HUES6 (cell line): Measurements from ENCODE around the gene LAMA2.
"Not testable (repeated sequence)": the region's sequence is repeated elsewhere in the genome, so short reads cannot be mapped to it uniquely, and the experiment has no call there.

Source experiments
- H3K27ac ChIP-seq: 2 replicates; pipeline ENCODE4 v1.7.0; 2013; ENCODE audit warnings: low read depth, mild to moderate bottlenecking, low read length, inconsistent platforms
- H3K27me3 ChIP-seq: 2 replicates; pipeline ENCODE4 v1.6.1; 2013; ENCODE audit warnings: low read length; ENCODE audit not compliant: control insufficient read depth, insufficient read depth
- H3K36me3 ChIP-seq: 2 replicates; pipeline ENCODE4 v1.6.1; 2013; ENCODE audit warnings: low read length; ENCODE audit not compliant: control insufficient read depth, insufficient read depth
- H3K4me1 ChIP-seq: 2 replicates; pipeline ENCODE4 v1.6.1; 2013; ENCODE audit warnings: low read length; ENCODE audit not compliant: control insufficient read depth, insufficient read depth
- H3K4me3 ChIP-seq: 2 replicates; pipeline ENCODE4 v1.5.1; 2013; ENCODE audit warnings: low read depth, low read length
- H3K9ac ChIP-seq: one replicate; pipeline ENCODE4 v1.6.1; 2013; ENCODE audit warnings: mild to moderate bottlenecking, low read length
- H3K9me3 ChIP-seq: 2 replicates; pipeline ENCODE4 v1.6.1; 2013; ENCODE audit warnings: low read depth, low read length; ENCODE audit not compliant: control insufficient read depth, insufficient read depth

The LAMA2 gene

DNA sequence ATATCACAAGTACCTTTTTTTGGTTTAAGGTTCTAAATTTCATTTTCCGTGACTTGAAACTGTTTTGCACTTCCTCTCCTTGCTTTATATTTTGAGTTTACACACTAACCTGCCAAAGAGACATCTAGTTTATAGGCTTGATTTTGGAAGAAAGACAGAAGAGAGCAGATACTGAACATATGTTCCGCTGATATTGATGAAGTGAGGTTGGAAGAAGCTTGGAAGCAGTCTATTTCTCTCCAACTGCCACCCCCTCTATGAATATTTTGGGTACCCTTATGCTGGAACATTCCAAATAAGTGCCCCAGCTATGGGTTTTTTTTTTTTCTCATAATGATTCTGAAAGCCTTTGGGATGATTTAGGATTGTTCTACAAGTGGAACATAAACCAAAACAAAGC, 150.6 kb downstream of the LAMA2 start:
- no peaks in the 10 kb centered on the region for H3K9me3 ChIP-seq
- no peak overlapping the region for H3K9ac ChIP-seq
- H3K27me3 ChIP-seq, result peaks cover 6% of the 10 kb centered on the region; the same call in 1 of the 2 replicates
- H3K4me3 ChIP-seq, result no peak overlapping the region
- H3K27ac ChIP-seq, result no peak overlapping the region
- H3K36me3 ChIP-seq, result no peaks in the 10 kb centered on the region
- peaks cover 13% of the 10 kb centered on the region for H3K4me1 ChIP-seq

DNA sequence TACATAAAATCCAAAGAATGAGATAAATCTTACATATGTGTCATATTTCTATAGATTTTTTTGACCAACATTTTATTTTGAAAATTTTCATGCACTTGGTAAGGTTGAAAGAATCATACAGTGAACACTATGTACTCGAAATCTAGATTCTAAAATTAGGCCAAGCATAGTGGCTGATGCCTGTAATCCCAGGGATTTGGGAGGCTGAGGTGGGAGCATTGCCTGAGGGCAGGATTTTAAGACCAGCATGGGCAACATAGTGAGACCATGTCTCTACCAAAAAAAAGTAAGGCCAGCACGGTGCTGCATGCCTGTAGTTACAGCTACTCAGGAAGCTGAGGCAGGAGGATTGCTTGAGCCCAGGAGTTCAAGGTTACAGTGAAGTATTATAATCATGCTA, 158.6 kb downstream of the LAMA2 start:
- H3K4me1 ChIP-seq, result no peaks in the 10 kb centered on the region
- no peaks in the 10 kb centered on the region for H3K27me3 ChIP-seq
- peaks cover 4% of the 10 kb centered on the region; the same call in 1 of the 2 replicates for H3K9me3 ChIP-seq
- no peaks in the 10 kb centered on the region for H3K36me3 ChIP-seq
- no peak overlapping the region for H3K9ac ChIP-seq
- H3K4me3 ChIP-seq, result no peak overlapping the region
- no peak overlapping the region for H3K27ac ChIP-seq

DNA sequence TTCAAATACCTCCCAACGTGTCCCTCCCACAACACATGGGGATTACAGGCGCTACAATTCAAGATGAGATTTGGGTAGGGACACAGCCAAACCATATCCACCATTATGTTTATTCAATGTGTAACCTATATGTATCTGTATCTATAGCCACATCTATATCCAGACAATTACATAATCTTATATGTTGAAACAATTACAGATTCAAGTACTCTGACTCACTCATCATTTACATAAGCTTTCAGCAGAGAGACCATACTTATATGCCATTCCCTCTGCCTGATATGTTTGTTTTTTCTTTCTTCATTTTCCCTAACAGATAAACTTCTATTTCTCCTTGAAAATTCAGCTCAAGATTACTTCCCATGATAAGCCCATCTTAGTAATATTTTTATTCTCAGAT, 163.6 kb downstream of the LAMA2 start:
- Histone ChIP-seq H3K27me3 (no peaks in the 10 kb centered on the region), H3K36me3 (no peaks in the 10 kb centered on the region), H3K9me3 (peaks cover 4% of the 10 kb centered on the region; the same call in 1 of the 2 replicates), H3K27ac (no peak overlapping the region), H3K9ac (no peak overlapping the region), H3K4me3 (no peak overlapping the region), H3K4me1 (peaks cover 4% of the 10 kb centered on the region; the same call in 1 of the 2 replicates)

DNA sequence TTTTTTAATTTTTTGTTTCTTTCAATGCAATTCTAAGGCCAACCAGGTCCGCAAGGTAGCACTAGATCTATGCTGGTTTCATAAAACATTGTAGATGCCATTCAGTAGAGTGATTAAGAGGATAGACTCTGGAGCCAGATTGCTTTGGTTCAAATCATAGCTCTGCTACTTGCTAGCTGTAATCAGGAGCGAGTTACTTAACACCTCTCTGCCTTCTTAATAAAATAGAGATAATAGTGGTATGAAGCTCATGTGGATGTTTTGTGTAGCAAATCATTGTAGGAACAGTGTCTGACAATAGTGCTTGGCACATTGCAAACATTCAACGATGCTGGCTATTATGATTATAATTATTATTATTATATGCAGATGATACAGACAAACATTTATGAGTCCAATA, 164.9 kb downstream of the LAMA2 start:
- no peaks in the 10 kb centered on the region for H3K36me3 ChIP-seq
- peaks cover 4% of the 10 kb centered on the region; the same call in 1 of the 2 replicates for H3K9me3 ChIP-seq
- no peak overlapping the region for H3K4me3 ChIP-seq
- H3K27ac ChIP-seq, result no peak overlapping the region
- H3K9ac ChIP-seq, result no peak overlapping the region
- H3K27me3 ChIP-seq, result no peaks in the 10 kb centered on the region
- H3K4me1 ChIP-seq, result peaks cover 4% of the 10 kb centered on the region; the same call in 1 of the 2 replicates

- no peak overlapping the region for H3K9ac ChIP-seq
- peaks cover 4% of the 10 kb centered on the region; the same call in 1 of the 2 replicates for H3K4me1 ChIP-seq
- H3K4me3 ChIP-seq, result no peak overlapping the region
- no peaks in the 10 kb centered on the region for H3K27me3 ChIP-seq
- no peaks in the 10 kb centered on the region for H3K36me3 ChIP-seq
- no peak overlapping the region for H3K27ac ChIP-seq
- H3K9me3 ChIP-seq, result no peaks in the 10 kb centered on the region
Observed at GRCh38 chr6:129050086-129050485, 167.1 kb downstream of the LAMA2 start.

- H3K9me3 ChIP-seq, H3K9ac ChIP-seq, H3K36me3 ChIP-seq: not testable (repeated sequence)
Observed at GRCh38 chr6:129053143-129053542, 170.2 kb downstream of the LAMA2 start.

DNA sequence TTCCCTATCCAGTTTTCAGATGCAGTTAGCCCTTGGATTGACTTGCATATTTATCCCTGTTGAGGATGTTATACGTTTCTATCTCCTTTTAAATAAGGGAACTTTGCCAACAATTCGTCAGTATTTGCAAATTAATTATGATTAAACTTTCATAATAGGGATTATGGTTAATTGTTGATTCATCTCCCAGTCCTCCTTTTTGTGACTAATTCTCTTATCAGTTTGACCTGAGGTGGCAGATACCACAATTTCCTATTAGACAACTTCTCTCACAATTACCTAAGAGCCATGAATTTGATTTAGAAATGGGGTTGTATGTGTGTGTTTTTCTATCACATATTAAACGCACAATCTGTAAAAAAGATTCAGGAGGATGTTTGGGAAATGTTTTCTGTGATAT, 172.9 kb downstream of the LAMA2 start:
- no peak overlapping the region for H3K4me3 ChIP-seq

More at GRCh38 chr6:129053143-129053542, 170.2 kb downstream of the LAMA2 start:
- H3K4me1 ChIP-seq, H3K4me3 ChIP-seq, H3K27me3 ChIP-seq, H3K27ac ChIP-seq: not testable (repeated sequence)

DNA sequence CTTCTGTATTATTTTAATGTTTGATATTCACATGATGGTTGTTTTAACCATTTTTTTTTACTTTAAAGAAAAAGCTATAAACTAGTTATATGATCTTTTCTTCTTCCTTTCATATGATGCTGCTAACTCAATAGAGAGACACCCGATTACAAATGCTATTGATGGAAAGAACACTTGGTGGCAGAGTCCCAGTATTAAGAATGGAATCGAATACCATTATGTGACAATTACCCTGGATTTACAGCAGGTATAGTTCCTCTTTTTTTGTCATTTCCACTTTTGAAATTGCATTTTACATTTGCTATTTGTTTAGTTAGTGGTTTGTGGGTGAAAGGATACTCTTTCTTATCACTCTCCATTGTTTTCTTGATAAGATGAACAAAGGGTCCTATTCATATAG, 176.7 kb downstream of the LAMA2 start:
- Histone ChIP-seq H3K4me1 (no peaks in the 10 kb centered on the region), H3K9ac (no peak overlapping the region), H3K36me3 (no peaks in the 10 kb centered on the region), H3K27ac (no peak overlapping the region), H3K27me3 (no peaks in the 10 kb centered on the region), H3K9me3 (no peaks in the 10 kb centered on the region), H3K4me3 (no peak overlapping the region)

More for the DNA sequence above, 172.9 kb downstream of the LAMA2 start:
- no peaks in the 10 kb centered on the region for H3K9me3 ChIP-seq
- H3K4me1 ChIP-seq, result no peaks in the 10 kb centered on the region
- no peaks in the 10 kb centered on the region for H3K27me3 ChIP-seq
- H3K9ac ChIP-seq, result no peak overlapping the region
- H3K36me3 ChIP-seq, result no peaks in the 10 kb centered on the region
- no peak overlapping the region for H3K27ac ChIP-seq

GRCh38 chr6:129069006-129069405, 186.1 kb downstream of the LAMA2 start:
- Histone ChIP-seq H3K27me3 (no peaks in the 10 kb centered on the region), H3K4me1 (no peaks in the 10 kb centered on the region), H3K9me3 (no peaks in the 10 kb centered on the region; the same call in 1 of the 2 replicates), H3K4me3 (no peak overlapping the region), H3K9ac (no peak overlapping the region), H3K36me3 (no peaks in the 10 kb centered on the region), H3K27ac (no peak overlapping the region)

GRCh38 chr6:129073051-129073450, 190.1 kb downstream of the LAMA2 start:
- Histone ChIP-seq H3K36me3 (no peaks in the 10 kb centered on the region), H3K4me1 (no peaks in the 10 kb centered on the region), H3K9ac (no peak overlapping the region), H3K27me3 (no peaks in the 10 kb centered on the region), H3K4me3 (no peak overlapping the region), H3K27ac (no peak overlapping the region), H3K9me3 (no peaks in the 10 kb centered on the region)

DNA sequence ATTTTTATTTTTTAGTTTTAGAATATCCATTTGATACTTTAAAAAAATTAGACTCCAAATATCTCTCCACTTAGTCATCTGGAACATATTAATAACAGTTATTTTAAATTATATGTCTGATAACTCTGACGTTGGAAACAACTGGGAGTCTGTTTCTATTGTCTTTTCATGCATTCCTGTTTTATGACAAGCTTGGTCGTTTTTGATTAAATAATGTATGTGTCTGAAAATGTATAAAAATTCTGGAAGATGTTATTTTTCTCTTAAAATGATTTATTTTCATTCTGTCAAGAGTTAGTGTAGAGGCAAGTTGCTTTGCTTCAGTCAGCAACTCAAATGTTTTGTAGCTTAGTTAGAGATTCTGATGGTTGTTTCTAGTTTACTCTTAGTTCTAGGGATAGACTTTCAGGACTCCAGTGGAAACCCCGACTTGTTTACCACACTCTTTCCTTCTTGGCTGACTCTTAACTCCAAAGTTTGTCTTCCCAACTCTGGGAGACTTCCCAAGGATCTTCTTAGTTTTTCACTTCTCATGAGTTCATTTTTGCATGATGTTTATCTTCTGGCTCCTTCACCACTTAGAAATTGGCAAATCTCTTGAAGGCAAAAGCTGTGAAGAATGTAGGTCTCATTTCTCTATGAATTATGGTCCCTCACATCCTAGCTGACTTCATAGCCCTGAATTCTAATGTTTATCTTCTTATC, 190.9 kb downstream of the LAMA2 start:
- Histone ChIP-seq H3K36me3 (no peaks in the 10 kb centered on the region), H3K4me3 (no peak overlapping the region), H3K27me3 (no peaks in the 10 kb centered on the region), H3K27ac (no peak overlapping the region), H3K9ac (no peak overlapping the region), H3K9me3 (no peaks in the 10 kb centered on the region), H3K4me1 (no peaks in the 10 kb centered on the region)
